Activated T-cell treated with anti-CD3 and anti-CD28 coated beads, Interleukin-2, amount 50 U/mL, for 4 hours (primary cell): ENCODE measurements around the gene ENTPD6. TPM values are rescaled to one million over a fixed set of nuclear protein-coding genes. Genes with fewer than 3 reads are reported as not detected.
A peak's percentile ranks its signal among the peaks of the same experiment; 100 is the strongest.
"Not testable (repeated sequence)": the region's sequence is repeated elsewhere in the genome, so short reads cannot be mapped to it uniquely, and the experiment has no call there.

ENCODE experiments used
- ATAC-seq, 2 donors: fragments of 200-7000 bp; cut with Tn5 transposase; one replicate each; pipeline ENCODE4 v1.10.0; 2021
- DNase-seq: peaks from one replicate; pipeline ENCODE4 v3.0.0-alpha.2; 2020
- H3K27me3 Mint-ChIP-seq: one replicate; pipeline ENCODE4 v1.8.0; 2021; ENCODE audit warnings: low read depth, mixed read lengths
- H3K36me3 Mint-ChIP-seq: one replicate; pipeline ENCODE4 v1.8.0; 2022; ENCODE audit warnings: mixed read lengths; ENCODE audit not compliant: insufficient read depth
- H3K4me1 Mint-ChIP-seq: one replicate; pipeline ENCODE4 v1.8.0; 2021; ENCODE audit warnings: low read depth, mixed read lengths
- H3K4me3 Mint-ChIP-seq: one replicate; pipeline ENCODE4 v1.8.0; 2021; ENCODE audit warnings: mild to moderate bottlenecking, moderate library complexity, mixed read lengths
- H3K9me3 Mint-ChIP-seq: one replicate; pipeline ENCODE4 v1.8.0; 2021; ENCODE audit warnings: mixed read lengths
- total RNA-seq, 3 donors: library from RNA; stranded (reverse); gene quantifications; one replicate each; pipeline ENCODE4 v1.2.1, GENCODE V29; 2021

The ENTPD6 gene
- total RNA-seq, 3 donors from 2014 or later: 43.4 to 51.2 (median 47.1) TPM

- H3K4me3 Mint-ChIP-seq: no peak overlapping the region
- H3K27me3 Mint-ChIP-seq: no peaks in the 10 kb centered on the region
- H3K9me3 Mint-ChIP-seq: no peaks in the 10 kb centered on the region
- no peak for ATAC-seq
- DNase-seq: no peak
- H3K4me1 Mint-ChIP-seq: peaks cover 37% of the 10 kb centered on the region
- peaks cover 12% of the 10 kb centered on the region for H3K36me3 Mint-ChIP-seq
Measured at GRCh38 chr20:25254986-25255680, 59.6 kb downstream of the ENTPD6 start.

GRCh38 chr20:25256226-25256859 is 60.8 kb downstream of the ENTPD6 start:
- Mint-ChIP-seq H3K27me3 (no peaks in the 10 kb centered on the region), H3K36me3 (peaks cover 19% of the 10 kb centered on the region), H3K4me1 (peaks cover 25% of the 10 kb centered on the region), H3K4me3 (no peak overlapping the region), H3K9me3 (no peaks in the 10 kb centered on the region)
- no peak for ATAC-seq
- no peak for DNase-seq

GRCh38 chr20:25257130-25257529 is 61.6 kb downstream of the ENTPD6 start:
- Mint-ChIP-seq H3K36me3 (peaks cover 24% of the 10 kb centered on the region), H3K4me3 (no peak overlapping the region), H3K9me3 (peaks cover 4% of the 10 kb centered on the region), H3K27me3 (no peaks in the 10 kb centered on the region), H3K4me1 (peaks cover 21% of the 10 kb centered on the region)
- DNase-seq: no peak
- no peak for ATAC-seq

GRCh38 chr20:25257756-25258475 is 62.4 kb downstream of the ENTPD6 start:
- no peaks in the 10 kb centered on the region for H3K27me3 Mint-ChIP-seq
- H3K9me3 Mint-ChIP-seq: peaks cover 4% of the 10 kb centered on the region
- DNase-seq: no peak
- peaks cover 20% of the 10 kb centered on the region for H3K4me1 Mint-ChIP-seq
- H3K36me3 Mint-ChIP-seq: peaks cover 24% of the 10 kb centered on the region
- ATAC-seq: no peak
- H3K4me3 Mint-ChIP-seq: no peak overlapping the region

GRCh38 chr20:25258476-25258805 is 62.9 kb downstream of the ENTPD6 start:
- H3K4me3 Mint-ChIP-seq: no peak overlapping the region
- DNase-seq: no peak

GRCh38 chr20:25258828-25259227 is 63.3 kb downstream of the ENTPD6 start:
- peaks cover 26% of the 10 kb centered on the region for H3K36me3 Mint-ChIP-seq
- H3K9me3 Mint-ChIP-seq: peaks cover 4% of the 10 kb centered on the region
- H3K4me1 Mint-ChIP-seq: peaks cover 18% of the 10 kb centered on the region
- no peaks in the 10 kb centered on the region for H3K27me3 Mint-ChIP-seq
- DNase-seq: no peak
- no peak overlapping the region for H3K4me3 Mint-ChIP-seq
- no peak for ATAC-seq

More at GRCh38 chr20:25258476-25258805, 62.9 kb downstream of the ENTPD6 start:
- no peak for ATAC-seq
- Mint-ChIP-seq H3K36me3 (peaks cover 28% of the 10 kb centered on the region), H3K4me1 (peaks cover 20% of the 10 kb centered on the region), H3K9me3 (peaks cover 4% of the 10 kb centered on the region), H3K27me3 (no peaks in the 10 kb centered on the region)

GRCh38 chr20:25259358-25259757 is 63.8 kb downstream of the ENTPD6 start:
- ATAC-seq: peak; percentile 9 to 28
- Mint-ChIP-seq H3K27me3 (no peaks in the 10 kb centered on the region), H3K9me3 (peaks cover 4% of the 10 kb centered on the region), H3K36me3 (peaks cover 28% of the 10 kb centered on the region), H3K4me3 (no peak overlapping the region), H3K4me1 (peaks cover 18% of the 10 kb centered on the region)
- no peak for DNase-seq

- Mint-ChIP-seq H3K4me1 (peaks cover 16% of the 10 kb centered on the region), H3K9me3 (peaks cover 4% of the 10 kb centered on the region), H3K27me3 (no peaks in the 10 kb centered on the region), H3K36me3 (peaks cover 31% of the 10 kb centered on the region), H3K4me3 (no peak overlapping the region)
- peak; percentile 39 for DNase-seq
- ATAC-seq: peak; percentile 50 to 62
Measured at GRCh38 chr20:25259788-25260254, 64.3 kb downstream of the ENTPD6 start.

- H3K27me3 Mint-ChIP-seq, DNase-seq, H3K4me3 Mint-ChIP-seq, H3K9me3 Mint-ChIP-seq, ATAC-seq: not testable (repeated sequence)
- Mint-ChIP-seq H3K4me1 (peaks cover 16% of the 10 kb centered on the region), H3K36me3 (peaks cover 31% of the 10 kb centered on the region)
Measured at GRCh38 chr20:25260770-25261437, 65.4 kb downstream of the ENTPD6 start.

GRCh38 chr20:25269057-25269832 is 73.7 kb downstream of the ENTPD6 start:
- no peak for DNase-seq
- Mint-ChIP-seq H3K36me3 (peaks cover 22% of the 10 kb centered on the region), H3K4me3 (no peak overlapping the region), H3K9me3 (no peaks in the 10 kb centered on the region), H3K27me3 (no peaks in the 10 kb centered on the region), H3K4me1 (no peaks in the 10 kb centered on the region)
- no peak for ATAC-seq

GRCh38 chr20:25269833-25270170 is 74.3 kb downstream of the ENTPD6 start:
- H3K9me3 Mint-ChIP-seq: no peaks in the 10 kb centered on the region
- H3K4me3 Mint-ChIP-seq: no peak overlapping the region
- H3K36me3 Mint-ChIP-seq: peaks cover 19% of the 10 kb centered on the region
- H3K27me3 Mint-ChIP-seq: no peaks in the 10 kb centered on the region
- ATAC-seq: no peak
- no peaks in the 10 kb centered on the region for H3K4me1 Mint-ChIP-seq
- DNase-seq: no peak

- DNase-seq (no peak), ATAC-seq (no peak)
- Mint-ChIP-seq H3K36me3 (peaks cover 22% of the 10 kb centered on the region), H3K4me3 (no peak overlapping the region), H3K9me3 (no peaks in the 10 kb centered on the region), H3K4me1 (no peaks in the 10 kb centered on the region), H3K27me3 (no peaks in the 10 kb centered on the region)
Measured at GRCh38 chr20:25270829-25271251, 75.3 kb downstream of the ENTPD6 start.

GRCh38 chr20:25271486-25272222 is 76.1 kb downstream of the ENTPD6 start:
- DNase-seq: no peak
- H3K4me3 Mint-ChIP-seq: no peak overlapping the region
- H3K9me3 Mint-ChIP-seq: no peaks in the 10 kb centered on the region
- H3K27me3 Mint-ChIP-seq: no peaks in the 10 kb centered on the region
- peaks cover 22% of the 10 kb centered on the region for H3K36me3 Mint-ChIP-seq
- ATAC-seq: no peak
- H3K4me1 Mint-ChIP-seq: no peaks in the 10 kb centered on the region
